Measurements from ENCODE around the gene TRAPPC5. TPM values are rescaled to one million over a fixed set of nuclear protein-coding genes. Genes with fewer than 3 reads are reported as not detected.

Gene TRAPPC5
- total and polyA plus RNA-seq, 2 experiments from 2014 or later, result 78.3 to 252 TPM

- no peaks in the 10 kb centered on the region for H3K79me2 ChIP-seq (replicated peaks; ENCODE audit: insufficient read depth)
- peaks cover 14% of the 10 kb centered on the region for H3K27me3 ChIP-seq (ENCODE audit: insufficient read depth)
- H4K20me1 ChIP-seq (replicated peaks; ENCODE audit: insufficient read depth), result no peaks in the 10 kb centered on the region
- Mint-ChIP-seq H3K36me3 (ENCODE audit: low read depth) (no peaks in the 10 kb centered on the region), H3K27ac (no peak overlapping the region), H3K27me3 (ENCODE audit: insufficient read depth, low read depth, poor library complexity) (peaks cover 12% of the 10 kb centered on the region), H3K4me1 (peaks cover 6% of the 10 kb centered on the region; the same call in 2 of the 3 replicates), H3K9me3 (no peaks in the 10 kb centered on the region), H3K4me3 (no peak overlapping the region)
- ATAC-seq (no peak), DNase-seq (ENCODE audit: low spot score) (no peak)
- TF ChIP-seq NANOG (IDR thresholded peaks at IDR 0.05; ENCODE audit: borderline replicate concordance) (no peak), STAT1 (IDR thresholded peaks at IDR 0.05; ENCODE audit: unreplicated experiment) (no peak), JUNB (IDR thresholded peaks at IDR 0.05; ENCODE audit: unreplicated experiment) (no peak), ZNF114 (CRISPR knock-in tag; IDR thresholded peaks at IDR 0.05) (no peak), EZH2 (IDR thresholded peaks at IDR 0.05; ENCODE audit: low read depth, unreplicated experiment) (no peak), ZNF462 (CRISPR knock-in tag; IDR thresholded peaks at IDR 0.05) (no peak), EZH2phosphoT487 (IDR thresholded peaks at IDR 0.05; ENCODE audit: unreplicated experiment) (no peak)
- TF ChIP-seq, protein P1, sequence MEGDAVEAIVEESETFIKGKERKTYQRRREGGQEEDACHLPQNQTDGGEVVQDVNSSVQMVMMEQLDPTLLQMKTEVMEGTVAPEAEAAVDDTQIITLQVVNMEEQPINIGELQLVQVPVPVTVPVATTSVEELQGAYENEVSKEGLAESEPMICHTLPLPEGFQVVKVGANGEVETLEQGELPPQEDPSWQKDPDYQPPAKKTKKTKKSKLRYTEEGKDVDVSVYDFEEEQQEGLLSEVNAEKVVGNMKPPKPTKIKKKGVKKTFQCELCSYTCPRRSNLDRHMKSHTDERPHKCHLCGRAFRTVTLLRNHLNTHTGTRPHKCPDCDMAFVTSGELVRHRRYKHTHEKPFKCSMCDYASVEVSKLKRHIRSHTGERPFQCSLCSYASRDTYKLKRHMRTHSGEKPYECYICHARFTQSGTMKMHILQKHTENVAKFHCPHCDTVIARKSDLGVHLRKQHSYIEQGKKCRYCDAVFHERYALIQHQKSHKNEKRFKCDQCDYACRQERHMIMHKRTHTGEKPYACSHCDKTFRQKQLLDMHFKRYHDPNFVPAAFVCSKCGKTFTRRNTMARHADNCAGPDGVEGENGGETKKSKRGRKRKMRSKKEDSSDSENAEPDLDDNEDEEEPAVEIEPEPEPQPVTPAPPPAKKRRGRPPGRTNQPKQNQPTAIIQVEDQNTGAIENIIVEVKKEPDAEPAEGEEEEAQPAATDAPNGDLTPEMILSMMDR (conservative IDR thresholded peaks at IDR 0.05; ENCODE audit: low read depth in 2 of 2), result no peak
- no peaks in the 10 kb centered on the region for H3F3A ChIP-seq (replicated peaks; ENCODE audit: low read depth)
- no peaks in the 10 kb centered on the region for H3K9me2 ChIP-seq (ENCODE audit: insufficient read depth)
- H3K4me1 ChIP-seq (ENCODE audit: insufficient read depth), result no peaks in the 10 kb centered on the region
- H3K27ac ChIP-seq (ENCODE audit: low read depth), result no peak overlapping the region
- H3K4me2 ChIP-seq, result no peak overlapping the region
- no peaks in the 10 kb centered on the region for H3K36me3 ChIP-seq (ENCODE audit: insufficient read depth)
- no peak overlapping the region for H2AFZ ChIP-seq
- no peak overlapping the region for H3K4me3 ChIP-seq
These were observed 55.5 kb downstream of the TRAPPC5 start for GRCh38 chr19:7736148-7736547.
